ENCODE data around the gene CLECL1.

CLECL1 gene

GRCh38 chr12:9732921-9733461, at the start of gene CLECL1:
Gene CLECL1, minus strand, starts transcription at chr12:9733097.
- no peak for DNase-seq (ENCODE audit: low read depth, low spot score)
- H3K27ac ChIP-seq, result no peak within 1 kb of the TSS

DNA sequence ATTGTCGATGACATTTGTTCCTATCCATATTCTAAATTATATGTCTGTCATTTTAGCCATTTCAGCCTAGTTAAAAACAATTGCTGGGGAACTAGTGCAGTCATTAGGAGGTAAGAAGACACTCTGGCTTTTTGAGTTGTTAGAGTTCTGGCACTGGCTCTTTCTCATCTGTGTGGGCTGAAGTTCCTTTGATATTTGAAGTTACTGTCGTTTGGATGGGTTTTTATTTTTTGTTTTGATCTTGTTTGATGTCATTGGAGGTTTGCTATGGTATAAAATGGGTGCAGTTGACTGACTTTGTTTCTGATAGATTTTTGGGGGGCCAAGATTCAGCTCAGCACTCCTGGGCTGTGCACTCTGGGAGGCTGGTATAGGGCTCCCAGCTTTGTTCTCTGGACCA, 48.5 kb upstream of the CLECL1 start:
- no peak overlapping the region for H3K27ac ChIP-seq
- no peak for DNase-seq (ENCODE audit: low read depth, low spot score)

DNA sequence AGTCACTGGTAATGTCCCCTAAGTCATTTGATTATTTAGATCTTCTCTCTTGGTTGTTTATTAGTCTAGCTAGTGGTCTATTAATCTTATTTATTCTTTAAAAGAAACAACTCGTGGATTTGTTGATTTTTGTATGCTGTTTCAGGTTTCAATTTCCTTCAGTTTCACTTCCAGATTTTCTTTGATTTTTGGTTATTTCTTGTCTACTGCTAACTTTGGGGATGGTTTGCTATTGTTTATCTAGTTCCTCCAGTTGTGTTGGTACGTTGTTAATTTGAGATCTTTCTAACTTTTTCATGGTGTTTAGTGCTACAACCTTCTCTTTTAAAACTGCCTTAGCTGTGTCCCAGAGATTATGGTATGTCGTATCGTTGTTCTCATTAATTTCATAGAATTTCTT, 46.3 kb upstream of the CLECL1 start:
- no peak overlapping the region for H3K27ac ChIP-seq
- DNase-seq (ENCODE audit: low read depth, low spot score), result no peak

- no peak for DNase-seq (ENCODE audit: low read depth, low spot score)
- no peak overlapping the region for H3K27ac ChIP-seq
These were observed 43.9 kb upstream of the CLECL1 start for GRCh38 chr12:9776781-9777180.

DNA sequence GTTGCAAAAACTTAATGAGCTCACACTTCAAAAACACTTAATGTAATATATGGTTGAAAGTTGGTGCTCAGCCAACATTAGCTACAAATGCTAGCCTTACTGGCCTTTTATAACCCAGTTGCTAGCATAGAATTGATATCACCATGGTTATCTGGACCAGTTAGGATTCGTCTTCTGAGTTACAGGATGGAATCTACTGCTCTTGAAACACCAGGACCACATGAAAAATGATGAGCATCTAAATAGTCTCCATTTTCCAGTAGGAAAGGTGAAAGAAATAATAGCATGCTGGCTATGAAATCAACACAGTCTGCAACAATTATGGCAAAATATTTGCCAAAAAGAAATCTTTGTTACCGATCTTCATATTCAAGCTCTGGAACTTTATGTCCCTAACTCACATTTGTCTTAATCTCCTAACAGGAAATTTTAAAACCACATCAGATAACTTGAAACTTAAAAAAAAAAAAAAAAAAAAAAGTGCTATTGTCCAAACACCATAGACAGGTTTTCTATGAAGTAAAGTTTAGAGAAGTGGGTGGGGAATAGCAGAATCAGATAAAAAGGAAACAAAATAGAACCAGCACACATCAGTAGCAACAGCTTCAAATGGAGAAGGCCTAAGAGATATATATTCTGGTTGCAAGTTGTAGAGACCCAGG, 40.5 kb upstream of the CLECL1 start:
- DNase-seq (ENCODE audit: low read depth, low spot score), result no peak
- no peak overlapping the region for H3K27ac ChIP-seq

GRCh38 chr12:9763025-9763424, 30.1 kb upstream of the CLECL1 start:
- H3K27ac ChIP-seq, result no peak overlapping the region
- no peak for DNase-seq (ENCODE audit: low read depth, low spot score)

DNA sequence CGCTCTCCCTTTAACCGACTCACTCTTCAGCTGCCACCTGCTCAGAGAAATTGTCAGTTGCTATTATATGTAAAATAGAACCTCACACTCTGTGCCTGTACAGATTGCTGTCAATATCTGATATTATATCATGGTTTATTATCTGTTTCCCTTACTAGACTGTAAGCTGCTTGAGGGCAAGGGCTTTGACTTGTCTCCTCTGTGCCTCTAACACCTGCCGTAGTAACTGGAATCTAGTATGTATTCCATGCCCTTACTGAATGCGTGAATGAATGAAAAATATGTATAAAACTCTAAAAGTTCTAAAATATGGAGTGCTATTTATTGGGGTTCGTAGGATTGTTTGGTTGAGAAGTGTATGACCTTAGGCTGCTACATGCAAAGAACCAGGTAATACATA, 29.5 kb upstream of the CLECL1 start:
- no peak overlapping the region for H3K27ac ChIP-seq
- no peak for DNase-seq (ENCODE audit: low read depth, low spot score)

DNA sequence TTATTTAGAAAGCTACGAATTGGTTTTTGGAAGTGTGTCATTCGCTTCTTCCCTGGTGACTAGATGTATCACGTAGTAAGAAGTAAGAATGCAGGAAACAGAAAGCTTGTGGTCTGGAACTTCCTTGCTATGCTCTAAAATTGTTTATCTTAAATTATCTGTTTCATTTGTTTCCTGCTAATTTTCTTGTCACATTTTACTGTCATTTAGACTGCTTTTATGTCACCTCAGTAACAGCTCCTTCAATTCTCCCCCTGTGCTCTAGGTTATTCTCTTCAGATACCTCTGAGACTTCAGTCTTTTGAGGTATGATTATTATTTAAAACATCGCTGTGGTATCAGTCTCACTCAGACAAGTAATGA, 28.5 kb upstream of the CLECL1 start:
- H3K27ac ChIP-seq, result no peak overlapping the region
- no peak for DNase-seq (ENCODE audit: low read depth, low spot score)

DNA sequence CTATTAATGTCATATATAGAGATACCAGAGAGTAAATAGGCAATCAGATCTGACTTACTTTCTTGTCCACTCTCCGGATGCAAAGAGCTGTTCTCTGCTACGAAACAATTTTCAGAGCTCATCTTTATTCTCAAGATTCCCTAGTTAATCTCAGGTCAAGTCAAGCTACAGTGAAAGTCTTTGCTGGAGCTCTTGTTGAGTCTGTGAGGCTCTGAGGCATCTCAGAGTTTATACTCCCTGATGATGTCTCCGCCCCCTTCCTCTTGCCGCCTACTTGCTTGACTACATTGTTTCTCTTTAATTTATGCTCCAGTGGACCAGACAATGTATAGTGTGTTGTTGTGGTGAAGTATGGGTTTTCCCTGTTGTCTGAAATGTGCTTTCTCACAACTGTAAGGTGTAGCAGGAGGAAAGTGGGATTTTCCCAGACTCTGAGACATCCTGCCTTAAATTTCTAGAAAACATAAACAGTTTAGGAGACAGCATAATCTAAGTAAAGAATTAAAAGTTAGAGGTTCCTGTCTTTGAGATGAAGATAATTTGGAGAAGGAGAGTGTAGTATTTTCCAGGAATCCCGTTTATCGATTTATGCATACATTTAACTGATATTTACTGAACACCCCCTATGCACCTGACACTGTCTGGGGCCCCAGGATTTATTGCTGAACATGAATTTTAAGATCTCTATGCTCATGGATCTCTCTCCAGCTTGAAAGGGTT, 28.0 kb upstream of the CLECL1 start, which contains the start of gene CD69:
Gene CD69, minus strand, starts transcription at position 203 of the 720 bp plus-strand sequence. Its CDS starts 81 bp downstream, at position 122.
- no peak for DNase-seq (ENCODE audit: low read depth, low spot score)
- H3K27ac ChIP-seq, result no peak within 1 kb of the TSS

DNA sequence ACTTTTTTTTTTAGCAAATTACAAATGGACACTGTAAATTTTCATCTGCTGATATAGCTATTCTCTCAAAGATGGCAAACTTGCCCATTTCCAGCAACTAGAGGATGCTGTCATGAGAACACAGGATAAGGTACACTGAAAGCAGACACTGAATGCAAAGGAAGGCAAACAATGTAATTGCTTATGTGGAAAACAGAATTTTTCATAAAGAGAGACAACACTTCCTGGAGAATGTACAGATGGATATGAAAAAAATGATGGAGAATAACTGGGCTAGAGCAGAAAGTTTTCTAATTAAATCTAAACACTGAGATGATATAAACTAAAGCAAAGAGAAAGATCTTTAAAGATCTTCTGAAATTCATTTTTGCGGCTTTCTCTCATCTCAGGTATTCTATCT, 27.2 kb upstream of the CLECL1 start:
- no peak for DNase-seq (ENCODE audit: low read depth, low spot score)
- no peak overlapping the region for H3K27ac ChIP-seq

GRCh38 chr12:9759694-9760093, 26.8 kb upstream of the CLECL1 start:
- no peak for DNase-seq (ENCODE audit: low read depth, low spot score)
- H3K27ac ChIP-seq, result no peak overlapping the region

- no peak for DNase-seq (ENCODE audit: low read depth, low spot score)
- H3K27ac ChIP-seq, result no peak overlapping the region
These were observed 25.2 kb upstream of the CLECL1 start for GRCh38 chr12:9758119-9758518.

- DNase-seq (ENCODE audit: low read depth, low spot score), result no peak
These were observed 24.6 kb upstream of the CLECL1 start for GRCh38 chr12:9757433-9758025.

GRCh38 chr12:9756706-9757105, 23.8 kb upstream of the CLECL1 start:
- H3K27ac ChIP-seq, result no peak overlapping the region
- DNase-seq (ENCODE audit: low read depth, low spot score), result no peak

More at GRCh38 chr12:9757433-9758025, 24.6 kb upstream of the CLECL1 start:
- no peak overlapping the region for H3K27ac ChIP-seq

DNA sequence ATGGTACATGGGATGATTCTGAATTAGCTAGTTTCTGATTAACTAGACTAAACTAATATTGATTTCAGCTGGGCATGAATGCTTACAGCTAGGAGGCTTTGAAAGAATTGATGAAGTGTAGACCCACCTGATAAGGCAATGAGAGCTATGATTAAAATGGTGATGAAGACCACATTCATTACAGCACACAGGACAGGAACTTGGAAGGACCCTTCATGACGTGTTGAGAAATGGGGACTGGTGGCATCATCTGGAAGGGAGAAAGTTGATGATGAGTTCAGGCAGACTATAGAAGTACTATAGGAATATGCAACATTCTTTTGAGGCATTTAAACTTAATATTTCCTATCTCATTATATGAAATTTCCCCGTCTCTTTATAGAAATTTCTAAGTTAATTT, 23.3 kb upstream of the CLECL1 start:
- no peak for DNase-seq (ENCODE audit: low read depth, low spot score)
- H3K27ac ChIP-seq, result no peak overlapping the region

DNA sequence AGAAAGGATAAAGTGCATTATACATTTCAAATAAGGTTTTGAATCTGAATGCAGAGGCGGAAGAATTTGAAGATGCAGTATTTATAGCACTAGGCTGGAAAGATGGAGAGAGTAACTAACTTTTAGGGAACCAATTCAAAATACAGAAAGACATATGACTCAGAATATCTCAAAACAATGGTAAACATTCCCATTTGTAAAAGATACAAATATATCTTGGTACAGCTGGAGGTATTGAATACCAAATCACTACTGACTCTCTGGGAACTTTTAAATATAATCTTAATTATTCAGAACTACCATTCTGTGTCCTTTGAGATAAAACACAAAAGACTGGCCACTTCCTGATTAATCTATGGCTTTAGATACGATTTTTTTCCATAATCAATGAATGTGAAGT, 22.7 kb upstream of the CLECL1 start:
- DNase-seq (ENCODE audit: low read depth, low spot score), result no peak
- no peak overlapping the region for H3K27ac ChIP-seq

GRCh38 chr12:9755035-9755434, 22.1 kb upstream of the CLECL1 start:
- no peak overlapping the region for H3K27ac ChIP-seq

GRCh38 chr12:9754099-9754927, 21.4 kb upstream of the CLECL1 start:
- no peak for DNase-seq (ENCODE audit: low read depth, low spot score)
- H3K27ac ChIP-seq, result no peak overlapping the region

More at GRCh38 chr12:9755035-9755434, 22.1 kb upstream of the CLECL1 start:
- no peak for DNase-seq (ENCODE audit: low read depth, low spot score)

GRCh38 chr12:9753498-9753897, 20.6 kb upstream of the CLECL1 start:
- no peak for DNase-seq (ENCODE audit: low read depth, low spot score)
- H3K27ac ChIP-seq, result no peak overlapping the region

DNA sequence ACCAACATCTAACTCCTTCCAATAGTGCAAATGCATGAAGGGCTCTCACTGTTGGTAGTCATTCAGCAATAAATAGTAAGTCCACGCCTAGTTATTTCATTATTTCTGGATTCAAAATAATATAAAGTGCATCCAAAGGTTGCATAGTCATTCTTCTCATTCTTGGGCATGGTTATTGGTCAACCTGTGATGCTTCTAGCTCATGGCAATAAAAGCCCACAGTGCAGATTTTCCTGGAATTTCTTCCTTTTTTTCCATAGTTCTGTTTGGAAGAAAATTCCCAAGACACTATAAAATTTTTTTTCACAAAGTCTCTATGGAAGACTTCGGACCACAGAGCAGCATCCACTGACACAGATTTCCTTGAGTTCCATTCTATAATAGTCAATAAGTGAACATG, 20.2 kb upstream of the CLECL1 start:
- H3K27ac ChIP-seq, result no peak overlapping the region
- no peak for DNase-seq (ENCODE audit: low read depth, low spot score)
